B cell (primary cell): Measurements from ENCODE around the gene RAB3IL1. TPM values are rescaled to one million over a fixed set of nuclear protein-coding genes. Genes with fewer than 3 reads are reported as not detected.

Source experiments
- ATAC-seq: fragments of 200-7000 bp; cut with Tn5 transposase; one replicate; pipeline ENCODE4 v1.10.0; 2021; ENCODE audit warnings: low read depth, mild to moderate bottlenecking, moderate number of reproducible peaks, moderate library complexity
- CTCF ChIA-PET: fragments of 350-600 bp; sonication (Branson Sonifier 250); formaldehyde crosslinking; loops from one replicate; lab custom pipeline; 2021; ENCODE audit warnings: antibody characterized with exemption, inconsistent platforms; lab: Charles Lee
- POLR2A ChIA-PET: fragments of 350-600 bp; sonication (Branson Sonifier 250); formaldehyde crosslinking; loops from one replicate; lab custom pipeline; 2021; ENCODE audit warnings: antibody characterized with exemption; lab: Charles Lee
- DNase-seq: peaks from one replicate; pipeline ENCODE4 v3.0.0; 2013
- H2AFZ ChIP-seq: 2 replicates; pipeline ENCODE4 v1.6.1; 2012; ENCODE audit warnings: mild to moderate bottlenecking, low read depth, low read length; ENCODE audit not compliant: insufficient read depth, poor library complexity, severe bottlenecking
- H3K27ac ChIP-seq, 2 donors: 1 replicate in 1 of 2; 2 replicates in 1 of 2; pipeline ENCODE4 v1.5.1; 2012 to 2013; ENCODE audit warnings: low read length in 2 of 2, mild to moderate bottlenecking in 2 of 2, moderate library complexity in 1 of 2
- H3K27me3 ChIP-seq, 4 experiments: fragments of 200-600 bp in 1 of 4; sonication (generic) in 1 of 4; replicated peaks in 1 of 4; 1 replicate in 2 of 4; 2 replicates in 2 of 4; pipeline versions ENCODE4 v1.6.1 to v1.7.0; 2013 to 2016; ENCODE audit warnings: low read length in 3 of 4, mild to moderate bottlenecking in 2 of 4, mixed read lengths in 1 of 4, moderate library complexity in 1 of 4; ENCODE audit not compliant: insufficient read depth in 4 of 4, control insufficient read depth in 3 of 4; ENCODE audit errors: control extremely low read depth in 1 of 4
- H3K36me3 ChIP-seq, 2 experiments: replicated peaks in 1 of 2; 1 replicate in 1 of 2; 2 replicates in 1 of 2; pipeline versions ENCODE4 v1.6.1 to v1.7.1; 2013; ENCODE audit warnings: low read length in 1 of 2; ENCODE audit not compliant: insufficient read depth in 2 of 2, control insufficient read depth in 1 of 2; ENCODE audit errors: control extremely low read depth in 1 of 2, extremely low read depth in 1 of 2
- H3K4me1 ChIP-seq, 2 donors: fragments of 200-600 bp in 1 of 2; sonication (generic) in 1 of 2; 1 replicate in 1 of 2; 2 replicates in 1 of 2; pipeline versions ENCODE4 v1.5.1 to v1.6.1; 2013 to 2017; ENCODE audit warnings: low read length in 2 of 2; ENCODE audit not compliant: control insufficient read depth in 2 of 2, insufficient read depth in 2 of 2
- H3K4me2 ChIP-seq: replicated peaks from 2 replicates; pipeline ENCODE3; 2012; ENCODE audit warnings: mild to moderate bottlenecking, low read depth, low read length; ENCODE audit not compliant: poor library complexity, severe bottlenecking
- H3K4me3 ChIP-seq, 5 experiments: fragments of 200-600 bp in 1 of 5; sonication (generic) in 1 of 5; 1 replicate in 3 of 5; 2 replicates in 2 of 5; pipeline versions ENCODE4 v1.5.1 to v1.7.0; 2011 to 2016; ENCODE audit warnings: low read length in 4 of 5, mild to moderate bottlenecking in 4 of 5, low read depth in 2 of 5, control low read depth in 1 of 5, moderate library complexity in 1 of 5; ENCODE audit not compliant: insufficient read depth in 1 of 5; ENCODE audit errors: control extremely low read depth in 1 of 5, extremely low read depth in 1 of 5
- H3K79me2 ChIP-seq: fragments of 200-600 bp; sonication (generic); one replicate; pipeline ENCODE4 v1.6.0; 2016; ENCODE audit warnings: low read length; ENCODE audit not compliant: control insufficient read depth, insufficient read depth
- H3K9ac ChIP-seq: fragments of 200-600 bp; sonication (generic); 2 replicates; pipeline ENCODE4 v1.6.1; 2017; ENCODE audit warnings: mild to moderate bottlenecking, low read length, moderate library complexity
- H3K9me3 ChIP-seq, 3 donors: one replicate each; pipeline versions ENCODE4 v1.6.1 to v1.7.1; 2013; ENCODE audit warnings: low read length in 2 of 3; ENCODE audit not compliant: control insufficient read depth in 2 of 3, insufficient read depth in 1 of 3; ENCODE audit errors: control extremely low read depth in 1 of 3
- H4K20me1 ChIP-seq: 2 replicates; pipeline ENCODE4 v1.6.0; 2012; ENCODE audit warnings: mild to moderate bottlenecking, low read length; ENCODE audit not compliant: insufficient read depth, control insufficient read depth, poor library complexity, severe bottlenecking
- H3K27ac Mint-ChIP-seq: one replicate; pipeline ENCODE4 v1.8.0; 2021; ENCODE audit warnings: mixed read lengths
- H3K27me3 Mint-ChIP-seq: one replicate; pipeline ENCODE4 v1.8.0; 2021; ENCODE audit warnings: mixed read lengths
- H3K4me1 Mint-ChIP-seq: one replicate; pipeline ENCODE4 v1.8.0; 2021; ENCODE audit warnings: mixed read lengths
- H3K4me3 Mint-ChIP-seq: one replicate; pipeline ENCODE4 v1.8.0; 2021; ENCODE audit warnings: mixed read lengths
- H3K9me3 Mint-ChIP-seq: one replicate; pipeline ENCODE4 v1.8.0; 2022; ENCODE audit warnings: mixed read lengths; ENCODE audit not compliant: insufficient read depth
- CTCF ChIP-seq: fragments of 200-600 bp; IDR thresholded peaks from one replicate; pipeline ENCODE4 v1.8.0; 2022; ENCODE audit warnings: antibody characterized with exemption, mild to moderate bottlenecking
- EZH2 ChIP-seq: IDR thresholded peaks from 2 replicates; pipeline ENCODE4 v1.6.1; 2012; ENCODE audit warnings: borderline replicate concordance, low read depth, mild to moderate bottlenecking, moderate library complexity, low read length; ENCODE audit not compliant: insufficient read depth, poor library complexity, severe bottlenecking
- WGBS: methylation state at CpG from one replicate; pipeline ENCODE4 v1.1.5; 2013; ENCODE audit warnings: missing lambda C conversion rate; ENCODE audit not compliant: insufficient coverage; 5-methylcytosine and 5-hydroxymethylcytosine counted together
- intact Hi-C: fragments of 100-400 bp; cut with micrococcal nuclease; formaldehyde crosslinking; loops from one replicate; pipeline ENCODE4 v1.10.0; 2022
- polyA plus RNA-seq: library from polyadenylated mRNA; depleted of rRNA; stranded (reverse); fragments of >200 nt; gene quantifications from 2 replicates; pipeline ENCODE4 v1.2.3, GENCODE V29; 2012
- total RNA-seq, 2 donors: library from RNA; stranded (reverse); fragments of 120-200 nt in 1 of 2; gene quantifications; 1 replicate in 1 of 2; 2 replicates in 1 of 2; pipeline versions ENCODE4 v1.2.3 to v1.2.4, GENCODE V29; 2013 to 2022

Gene RAB3IL1
- total and polyA plus RNA-seq, 2 donors (not counting 1 experiment from before 2014, with no cell fraction given): 0.27 TPM; not detected in 1

GRCh38 chr11:61860054-61860903 lies 57.1 kb downstream of the RAB3IL1 start:
- DNase-seq: no peak
- no peak for TF ChIP-seq EZH2
- intact Hi-C loops: no loop called here
- H3K79me2 ChIP-seq: no peaks in the 10 kb centered on the region
- ChIA-PET POLR2A (no interaction called here), CTCF (no interaction called here)
- H3K27ac ChIP-seq: no peak overlapping the region
- H4K20me1 ChIP-seq: no peaks in the 10 kb centered on the region
- Mint-ChIP-seq H3K4me3 (no peak overlapping the region), H3K4me1 (no peaks in the 10 kb centered on the region), H3K27me3 (no peaks in the 10 kb centered on the region), H3K27ac (no peak overlapping the region), H3K9me3 (no peaks in the 10 kb centered on the region)
- H3K27me3 ChIP-seq: no peaks in the 10 kb centered on the region
- WGBS: 97% methylated on average over 13 of the region's 16 CpGs
- ATAC-seq: no peak
- H2AFZ ChIP-seq: no peak overlapping the region
- no peak overlapping the region for H3K9ac ChIP-seq
- no peaks in the 10 kb centered on the region for H3K4me1 ChIP-seq
- no peak overlapping the region for H3K4me3 ChIP-seq
- H3K9me3 ChIP-seq: no peaks in the 10 kb centered on the region
- H3K4me2 ChIP-seq: no peak overlapping the region
- H3K36me3 ChIP-seq: no peaks in the 10 kb centered on the region

- intact Hi-C loops: no loop called here
- no peaks in the 10 kb centered on the region for H3K27me3 ChIP-seq
- no peak overlapping the region for H3K27ac Mint-ChIP-seq
- H3K27ac ChIP-seq: no peak overlapping the region
- 96% methylated on average over 10 of the region's 12 CpGs for WGBS
- H2AFZ ChIP-seq: no peak overlapping the region
- H3K4me2 ChIP-seq: no peak overlapping the region
- no peaks in the 10 kb centered on the region for H3K4me1 ChIP-seq
- ChIA-PET CTCF (interaction anchor here (0.9 kb wide), 1 partner anchor 251 kb away, joined by 3 read pairs; no protein-coding TSS in a partner anchor), POLR2A (no interaction called here)
- no peaks in the 10 kb centered on the region for H3K9me3 Mint-ChIP-seq
- H3K9ac ChIP-seq: no peak overlapping the region
- H3K4me3 Mint-ChIP-seq: no peak overlapping the region
- H3K79me2 ChIP-seq: no peaks in the 10 kb centered on the region
- no peaks in the 10 kb centered on the region for H3K27me3 Mint-ChIP-seq
- no peaks in the 10 kb centered on the region for H3K4me1 Mint-ChIP-seq
- DNase-seq (no peak), ATAC-seq (no peak)
- TF ChIP-seq CTCF: no peak
- no peak for TF ChIP-seq EZH2
- no peaks in the 10 kb centered on the region for H3K36me3 ChIP-seq
- no peaks in the 10 kb centered on the region for H3K9me3 ChIP-seq
- no peak overlapping the region for H3K4me3 ChIP-seq
- no peaks in the 10 kb centered on the region for H4K20me1 ChIP-seq
These were observed 61.3 kb downstream of the RAB3IL1 start for GRCh38 chr11:61855939-61856680.
